RPMI7951 (cell line): ENCODE results near the gene HPX. TPM values are rescaled to one million over a fixed set of nuclear protein-coding genes. Genes with fewer than 3 reads are reported as not detected.

Experiments used
- DNase-seq: peaks from one replicate; pipeline ENCODE4 v3.0.0-alpha.2; 2012; ENCODE audit warnings: low read depth
- total RNA-seq: library from RNA; depleted of rRNA; stranded (reverse); fragments of >200 nt; shearing (Covaris generic); gene quantifications from 2 replicates; pipeline ENCODE4 v1.2.3, GENCODE V29; 2014; rRNA removed

The HPX gene, protein sequence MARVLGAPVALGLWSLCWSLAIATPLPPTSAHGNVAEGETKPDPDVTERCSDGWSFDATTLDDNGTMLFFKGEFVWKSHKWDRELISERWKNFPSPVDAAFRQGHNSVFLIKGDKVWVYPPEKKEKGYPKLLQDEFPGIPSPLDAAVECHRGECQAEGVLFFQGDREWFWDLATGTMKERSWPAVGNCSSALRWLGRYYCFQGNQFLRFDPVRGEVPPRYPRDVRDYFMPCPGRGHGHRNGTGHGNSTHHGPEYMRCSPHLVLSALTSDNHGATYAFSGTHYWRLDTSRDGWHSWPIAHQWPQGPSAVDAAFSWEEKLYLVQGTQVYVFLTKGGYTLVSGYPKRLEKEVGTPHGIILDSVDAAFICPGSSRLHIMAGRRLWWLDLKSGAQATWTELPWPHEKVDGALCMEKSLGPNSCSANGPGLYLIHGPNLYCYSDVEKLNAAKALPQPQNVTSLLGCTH
- 0.48 TPM in 1 of 2 replicates, not detected in the other for total RNA-seq

DNA sequence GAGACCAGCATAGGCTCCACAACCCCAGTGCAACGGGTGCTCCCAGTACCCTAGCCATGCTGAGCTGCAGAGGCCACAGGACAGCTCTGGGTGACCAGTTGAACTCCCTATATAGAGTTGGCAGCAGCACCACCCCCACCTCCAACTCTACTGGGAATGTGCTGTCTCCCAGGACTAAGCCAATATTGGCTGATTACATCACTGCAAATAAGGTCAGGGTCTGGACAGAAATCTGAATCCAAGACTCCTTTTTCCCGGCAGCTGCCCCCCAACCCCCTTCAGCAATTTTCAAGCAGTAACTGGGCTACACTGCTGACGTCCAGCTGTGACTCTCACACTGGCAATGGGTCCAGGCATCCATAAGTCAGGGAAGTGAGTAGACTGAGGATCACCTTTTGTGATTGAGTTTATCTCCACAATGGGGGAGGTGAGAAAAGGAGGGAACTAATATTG lies at the start of gene HPX:
TSS of gene HPX (minus strand) at position 82 of the 453 bp plus-strand sequence. CDS start at position 58, 24 bp downstream.
- DNase-seq = no peak

DNA sequence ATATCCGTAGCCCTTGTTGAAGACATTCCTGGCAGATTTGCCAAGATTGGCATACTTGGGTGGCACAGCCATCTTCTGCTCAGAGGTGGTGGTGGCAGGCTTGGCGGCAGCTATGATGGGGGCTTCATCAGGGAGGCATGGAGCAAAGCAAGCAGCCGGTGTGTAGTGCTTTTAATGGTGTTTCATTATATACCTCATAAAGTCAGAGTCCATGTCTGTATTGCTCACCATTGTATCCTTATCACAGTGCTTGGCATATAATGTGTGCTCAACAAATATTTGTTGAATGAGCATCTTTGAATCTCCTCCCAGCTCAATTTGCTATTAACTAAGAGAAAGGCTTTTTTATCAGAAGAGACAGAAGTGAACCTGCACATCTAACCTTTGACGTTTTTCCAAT lies 48.5 kb upstream of the HPX start:
- DNase-seq = no peak

DNA sequence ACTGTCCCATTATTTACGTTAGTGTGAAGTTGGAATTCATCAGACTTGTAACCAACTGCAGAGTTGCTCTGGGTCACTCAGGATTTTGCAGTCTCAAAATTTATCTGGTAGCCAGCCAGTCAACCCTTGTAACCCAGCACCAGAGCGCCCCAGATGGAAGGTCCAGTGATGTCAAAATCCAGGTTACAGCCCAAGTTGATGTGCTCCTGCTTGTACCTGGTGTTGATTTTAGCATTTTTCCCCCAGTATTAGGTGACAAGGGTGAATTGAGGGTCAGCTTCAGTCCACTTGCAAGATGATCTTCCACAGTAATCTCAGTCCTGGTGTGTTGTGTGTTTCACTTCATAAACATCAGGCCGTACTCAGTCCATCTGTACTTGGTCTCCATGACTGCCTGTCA lies 48.0 kb upstream of the HPX start:
- no peak for DNase-seq

DNA sequence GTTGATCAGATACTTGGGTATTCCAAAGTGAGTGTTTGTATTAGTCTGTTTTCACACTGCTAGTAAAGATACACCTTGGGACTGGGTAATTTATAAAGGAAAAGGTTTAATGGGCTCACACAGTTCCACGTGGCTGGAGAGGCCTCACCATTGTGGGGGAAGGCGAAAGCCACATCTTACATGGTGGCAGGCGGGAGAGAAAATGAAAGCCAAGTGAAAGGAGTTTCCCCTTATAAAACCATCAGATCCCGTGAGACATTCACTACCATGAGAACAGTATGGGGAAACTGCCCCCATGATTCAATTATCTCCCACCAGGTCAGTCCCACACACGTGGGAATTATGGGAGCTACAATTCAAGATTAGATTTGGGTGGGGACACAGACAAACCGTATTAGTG lies 47.6 kb upstream of the HPX start:
- DNase-seq = no peak

DNA sequence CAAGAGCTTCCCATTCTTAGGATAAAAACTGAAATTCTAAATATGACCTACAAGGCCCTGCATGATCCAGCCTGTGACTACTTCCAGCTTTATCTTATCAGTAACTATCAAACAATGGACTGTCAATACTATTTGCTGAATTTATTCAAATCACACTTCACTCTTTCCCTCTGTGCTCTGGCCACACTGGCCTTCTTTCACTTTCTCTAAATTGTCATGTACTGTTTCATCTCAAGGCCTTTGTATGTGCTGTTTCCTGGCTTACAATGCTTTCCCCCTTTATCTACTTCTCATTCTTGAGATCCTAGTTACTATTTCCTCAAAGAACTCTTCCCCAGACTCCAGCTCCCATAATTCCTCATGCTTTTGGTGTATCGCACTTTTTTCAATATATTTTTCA lies 46.2 kb upstream of the HPX start:
- DNase-seq = no peak

DNA sequence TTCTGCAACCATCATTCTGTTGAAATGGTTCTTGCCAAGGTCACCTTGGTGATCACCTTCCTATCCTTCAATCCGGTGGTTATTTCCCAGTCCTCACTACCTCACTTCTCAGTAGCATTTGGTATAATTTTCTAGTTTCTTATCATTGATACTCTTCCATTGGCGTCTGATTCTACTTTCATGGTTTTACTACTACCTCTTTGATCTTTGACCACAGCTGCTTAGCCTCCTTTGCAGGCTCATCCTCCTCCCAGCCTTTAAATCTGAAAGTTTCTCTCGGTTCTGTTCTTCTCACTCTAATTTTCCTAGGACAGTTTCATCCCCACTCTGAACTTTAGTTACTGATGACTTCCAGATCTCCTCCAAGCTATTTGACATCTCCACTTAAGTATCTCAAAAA lies 45.5 kb upstream of the HPX start:
- no peak for DNase-seq

DNA sequence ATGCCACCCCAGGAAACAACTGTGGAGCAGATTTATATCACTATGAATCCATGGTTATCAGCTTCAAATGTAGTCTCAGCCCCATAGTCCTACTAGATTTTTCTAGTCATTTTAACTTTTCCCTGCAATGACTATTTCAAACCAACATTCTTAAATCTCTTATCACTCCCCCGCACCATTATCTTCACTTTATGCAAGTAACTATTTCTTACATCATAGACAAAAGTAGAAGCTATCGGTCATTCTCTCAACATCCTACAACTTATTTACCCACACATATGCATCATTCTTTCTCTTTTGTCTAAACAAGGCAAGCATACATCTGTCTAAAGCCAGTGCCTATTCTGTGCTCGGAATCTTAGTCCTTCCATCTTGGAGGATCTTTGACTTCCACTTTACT lies 44.9 kb upstream of the HPX start:
- no peak for DNase-seq

DNA sequence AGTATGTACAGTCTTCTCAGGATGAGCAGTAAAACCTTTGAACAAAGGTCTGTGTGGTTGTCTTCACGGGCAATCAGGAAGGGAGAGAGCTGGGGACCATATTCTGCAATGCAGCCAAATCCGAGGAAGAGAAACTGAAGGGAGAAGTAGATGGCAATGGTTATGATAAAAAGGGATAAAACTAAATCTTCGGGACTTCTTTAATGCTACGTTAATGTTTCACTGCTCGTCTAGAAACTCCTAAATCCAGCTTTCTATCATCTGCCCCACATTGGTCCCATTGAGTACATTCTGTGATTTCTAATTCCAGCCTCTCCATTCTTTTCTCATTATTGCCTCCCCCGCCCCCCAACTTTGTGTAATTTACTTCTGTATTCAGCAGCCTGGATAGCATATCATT lies 42.2 kb upstream of the HPX start:
- no peak for DNase-seq

DNA sequence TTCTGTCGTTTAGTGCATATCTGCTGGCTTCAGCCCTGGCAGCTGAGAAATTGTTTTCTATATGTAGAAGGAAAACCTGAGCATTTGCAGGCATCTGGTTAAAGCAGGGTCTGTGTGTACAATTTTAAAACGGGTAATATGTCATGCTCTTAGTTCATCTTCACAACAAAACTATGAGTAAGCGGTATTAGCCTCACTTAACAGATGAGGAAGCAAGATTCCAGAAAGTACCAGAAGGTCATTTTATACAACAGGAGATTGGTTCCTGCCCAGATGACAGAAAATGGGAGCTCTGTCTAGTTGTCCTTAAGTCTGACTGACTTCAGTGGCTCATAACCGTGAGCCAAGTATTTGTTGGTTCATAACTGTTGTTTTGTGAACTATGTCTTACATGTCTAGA lies 41.7 kb upstream of the HPX start:
- no peak for DNase-seq

DNA sequence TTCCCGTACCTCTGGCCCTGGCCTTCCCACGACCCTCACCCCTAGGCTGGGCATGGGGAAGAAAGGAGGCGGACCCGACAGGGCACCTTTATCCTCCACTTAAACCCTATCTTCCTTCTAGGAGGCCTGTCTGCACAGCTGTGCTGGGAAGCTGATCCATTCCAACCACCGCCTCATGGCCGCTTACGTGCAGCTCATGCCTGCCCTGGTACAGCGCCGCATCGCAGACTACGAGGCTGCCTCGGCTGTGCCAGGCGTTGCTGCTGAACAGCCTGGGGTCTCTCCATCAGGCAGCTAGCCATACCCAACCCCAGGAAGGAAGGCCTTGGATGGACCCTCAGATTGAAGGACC lies 41.1 kb upstream of the HPX start:
- DNase-seq = no peak

DNA sequence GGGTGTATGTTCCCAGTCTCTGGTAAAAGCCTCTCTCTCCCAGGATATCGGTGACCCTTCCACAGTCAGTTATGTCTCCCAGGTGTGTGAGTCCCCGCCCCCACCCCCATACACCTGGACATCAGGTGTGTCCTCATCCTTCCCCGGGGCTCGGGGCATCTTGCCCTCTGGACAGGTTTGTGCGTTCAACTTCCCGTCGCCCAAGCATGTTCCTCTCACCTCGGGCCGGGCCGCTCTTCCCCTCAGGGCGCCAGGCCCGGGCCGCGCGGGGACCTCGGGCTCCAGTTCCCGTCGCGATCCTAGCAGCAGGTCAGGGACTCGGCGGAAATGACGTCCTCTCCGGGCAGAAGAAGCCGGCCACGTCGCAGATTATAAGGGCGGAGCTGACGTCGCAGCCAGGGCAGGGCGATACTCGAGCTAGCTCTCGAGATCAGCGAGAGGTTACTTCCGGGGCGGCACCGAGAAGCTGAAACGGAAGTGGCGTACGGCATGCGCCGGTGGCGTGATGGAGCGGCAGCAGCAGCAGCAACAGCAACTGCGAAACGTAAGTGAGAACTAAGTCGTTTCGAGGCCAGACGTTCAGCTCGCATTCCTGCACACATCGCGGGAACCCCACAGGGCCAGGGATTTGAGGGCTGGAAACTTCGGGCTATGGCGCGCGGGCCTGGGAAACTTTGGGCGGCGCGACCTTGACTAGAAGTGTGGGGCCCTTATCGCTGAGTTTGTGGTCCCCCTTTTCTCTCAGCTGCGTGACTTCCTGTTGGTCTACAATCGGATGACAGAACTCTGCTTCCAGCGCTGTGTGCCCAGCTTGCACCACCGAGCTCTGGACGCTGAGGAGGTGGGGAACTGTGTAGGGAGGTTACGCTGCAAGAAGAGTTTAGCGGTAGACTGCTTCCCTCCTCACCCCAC lies 40.5 kb upstream of the HPX start, which contains the start of the genes ARFIP2 and TIMM10B:
TSS of gene ARFIP2 (minus strand) at position 320 of the 912 bp plus-strand sequence. CDS start 910 bp downstream, outside the sequence.
TSS of gene TIMM10B (plus strand) at position 490 of the 912 bp plus-strand sequence. CDS start at position 506, 16 bp downstream.
- peak; percentile 96 for DNase-seq

DNA sequence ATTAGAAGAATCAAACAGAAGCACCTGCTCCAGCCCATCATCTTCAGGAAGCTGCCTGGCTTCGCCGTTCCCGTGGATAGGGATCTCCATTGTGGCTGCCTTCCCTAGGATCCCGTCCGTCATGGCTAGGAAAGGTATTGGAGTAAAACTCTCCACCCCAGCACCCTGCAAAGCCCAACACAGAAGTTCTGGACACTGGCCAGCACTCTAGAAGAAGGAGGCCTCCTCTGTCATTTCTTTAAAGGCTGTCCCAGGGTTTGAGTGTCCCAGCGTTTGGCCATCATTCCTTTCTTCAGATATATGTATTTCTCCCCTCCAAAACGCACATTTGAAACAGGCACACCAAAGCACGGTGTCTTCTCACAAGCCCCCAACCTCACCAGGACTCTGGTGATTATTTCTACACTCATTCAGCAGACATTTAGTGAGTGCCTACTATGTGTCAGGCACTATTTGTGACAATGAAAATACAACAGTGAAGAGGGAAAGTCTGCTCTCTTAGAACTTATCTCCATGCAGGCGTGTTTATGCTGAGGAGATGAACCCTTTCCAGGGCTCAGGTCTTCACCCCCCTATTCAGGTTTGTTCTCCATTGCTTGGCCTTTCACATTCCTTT lies 39.6 kb upstream of the HPX start:
- no peak for DNase-seq

DNA sequence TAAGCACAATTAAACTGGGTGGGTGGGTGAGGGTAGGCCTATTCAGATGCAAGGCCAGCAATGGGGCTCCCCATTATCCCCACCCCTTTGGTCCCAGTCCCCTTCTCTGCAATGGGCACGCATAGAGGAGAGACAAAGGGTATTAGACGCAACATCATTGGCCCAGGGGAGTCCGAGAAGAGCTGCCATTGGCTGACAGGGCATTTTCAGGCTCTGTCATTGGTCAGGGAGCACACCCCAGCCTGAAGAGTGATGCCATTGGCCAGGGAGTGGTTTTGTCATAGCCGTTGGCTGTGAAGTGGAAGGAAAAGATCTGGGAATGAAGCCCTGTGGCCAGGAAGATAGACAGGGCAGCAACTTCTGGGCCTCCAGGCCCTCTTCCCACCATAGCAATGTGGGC lies 35.8 kb upstream of the HPX start:
- no peak for DNase-seq

DNA sequence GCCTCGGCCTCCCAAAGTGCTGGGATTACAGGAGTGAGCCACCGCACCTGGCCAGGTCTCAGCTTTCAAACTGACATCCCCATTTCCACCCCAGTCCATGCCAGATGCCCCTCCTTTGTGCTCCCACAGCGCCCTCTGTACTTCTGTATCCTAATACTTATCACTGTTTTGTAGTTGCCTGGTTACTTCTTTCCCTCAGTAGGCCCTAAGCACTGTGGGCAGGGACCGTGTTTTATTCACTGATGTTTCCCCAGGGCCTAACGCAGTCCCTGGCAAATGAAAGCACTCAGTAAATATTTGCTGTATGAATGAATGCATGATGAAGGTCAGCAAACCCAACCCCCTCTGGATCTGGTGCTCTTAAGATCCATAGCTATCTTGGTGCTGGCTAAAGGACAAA lies 35.1 kb upstream of the HPX start:
- DNase-seq = no peak

DNA sequence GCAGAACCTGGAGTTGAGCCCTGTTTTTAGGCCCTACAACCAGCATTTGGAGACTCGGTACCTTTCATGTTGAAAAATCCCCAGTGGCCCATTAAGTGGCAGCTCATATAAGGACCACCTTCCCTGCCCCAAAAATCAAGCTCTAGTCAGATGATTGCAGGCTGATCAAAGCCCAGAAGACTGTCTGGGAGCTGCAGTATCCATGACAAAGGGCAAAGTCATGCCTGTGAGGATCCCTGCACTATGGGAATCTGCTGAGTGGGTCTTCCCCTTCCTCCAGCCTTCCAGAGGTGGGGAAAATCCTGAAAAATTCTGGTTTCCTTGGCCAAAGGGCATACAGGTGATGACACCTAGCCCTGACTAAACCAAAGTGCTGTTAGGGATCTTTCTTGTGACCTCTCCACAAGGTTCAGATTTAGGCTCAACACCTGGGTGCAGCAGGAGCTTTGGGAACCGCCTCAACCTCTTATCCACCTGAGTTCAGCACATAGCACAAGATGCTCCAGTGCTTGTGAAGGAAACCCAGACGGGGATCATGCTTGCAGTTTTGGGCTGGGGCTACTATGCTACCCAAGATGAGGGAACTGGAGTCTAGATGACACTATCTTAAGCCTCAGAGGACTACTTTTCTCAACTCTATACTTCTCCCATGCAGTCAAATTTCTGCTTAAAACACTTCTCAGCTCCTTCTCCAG lies 34.2 kb upstream of the HPX start:
- no peak for DNase-seq

DNA sequence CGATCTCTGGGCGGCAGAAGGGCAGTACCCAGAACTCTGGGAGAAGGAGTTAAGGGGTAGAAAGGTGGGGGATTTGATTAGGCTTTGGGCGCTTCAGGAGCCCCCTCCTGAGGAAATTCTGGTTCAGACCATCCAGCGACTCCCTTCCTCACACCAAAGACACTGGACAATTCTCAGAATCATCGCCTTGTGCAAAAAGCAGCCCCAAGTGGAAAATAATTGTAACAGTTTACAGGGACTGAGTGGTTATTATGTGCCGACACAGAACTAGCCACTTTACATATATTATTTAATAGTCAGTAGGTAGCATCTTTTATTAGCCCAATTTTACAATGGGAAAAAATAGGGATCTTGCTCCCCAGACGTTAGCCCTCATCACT lies 33.6 kb upstream of the HPX start:
- DNase-seq = no peak

DNA sequence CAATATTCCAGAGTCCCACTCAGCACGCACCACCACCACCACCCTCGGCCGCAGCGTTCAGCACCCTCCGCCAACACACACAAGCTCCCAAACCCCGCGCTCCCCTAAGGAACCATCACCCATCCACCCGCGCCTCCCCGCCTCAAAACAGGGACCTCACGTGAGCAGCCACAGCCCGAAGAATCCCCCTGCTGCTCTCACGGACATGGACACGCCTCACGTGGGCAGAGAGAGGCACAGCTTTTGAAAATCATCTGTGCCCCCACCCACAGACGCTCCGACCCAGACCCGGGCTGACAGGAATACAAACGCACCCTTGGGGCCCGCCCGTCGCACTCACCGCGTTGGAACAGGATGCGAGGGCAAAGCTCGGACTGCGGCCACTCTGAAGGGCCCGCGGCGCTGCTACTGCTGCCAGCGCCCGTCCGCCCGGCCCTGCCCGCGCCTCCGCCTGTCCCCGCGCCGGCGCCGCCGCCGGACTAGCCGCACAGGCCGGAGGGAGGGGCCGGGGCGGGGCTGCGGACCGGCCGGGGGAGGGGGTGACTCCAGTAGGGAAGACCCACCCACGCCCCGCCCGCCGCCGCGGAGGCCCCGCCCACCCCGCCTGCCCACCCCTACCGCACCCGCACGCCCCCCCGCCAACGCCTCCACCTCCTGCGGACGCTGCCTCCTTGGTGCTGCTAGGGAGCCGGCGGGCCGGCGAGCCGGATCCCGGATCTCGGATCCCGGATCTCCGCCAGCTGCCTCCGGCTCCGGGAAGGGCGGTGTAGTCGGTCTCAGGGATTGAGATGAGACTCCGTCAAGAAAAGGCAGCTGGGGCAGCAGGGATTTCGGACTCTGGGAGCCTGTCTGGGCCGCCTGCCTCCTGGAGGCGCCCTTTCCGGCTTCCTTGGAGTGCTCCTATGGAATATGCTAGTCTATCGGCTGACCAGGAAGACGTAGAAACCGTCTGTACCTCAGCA lies 32.9 kb upstream of the HPX start, which contains the start of gene TRIM3:
TSS of gene TRIM3 (minus strand) at position 491 of the 962 bp plus-strand sequence. CDS start 8,246 bp downstream, outside the sequence.
- peak; percentile 85 for DNase-seq

DNA sequence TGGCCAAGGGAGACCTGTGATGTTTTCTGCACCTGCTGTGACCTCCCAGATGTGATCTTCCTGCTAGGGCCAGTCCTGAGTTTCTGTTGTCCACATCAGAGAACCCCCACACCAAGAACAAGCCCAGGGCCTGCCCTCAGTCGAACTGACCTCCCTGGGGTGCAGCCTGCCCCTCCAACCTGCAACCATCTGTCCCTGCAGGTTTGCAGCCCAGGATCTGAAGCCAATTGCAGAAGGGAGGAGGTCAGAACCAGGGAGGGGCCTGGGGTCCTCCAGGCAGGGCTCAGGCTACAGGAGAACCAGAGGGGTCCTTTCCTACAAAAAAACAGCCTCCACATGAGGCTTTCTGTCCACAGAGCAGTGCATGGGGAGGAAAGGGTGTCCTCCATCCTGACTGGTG lies 32.1 kb upstream of the HPX start:
- no peak for DNase-seq

DNA sequence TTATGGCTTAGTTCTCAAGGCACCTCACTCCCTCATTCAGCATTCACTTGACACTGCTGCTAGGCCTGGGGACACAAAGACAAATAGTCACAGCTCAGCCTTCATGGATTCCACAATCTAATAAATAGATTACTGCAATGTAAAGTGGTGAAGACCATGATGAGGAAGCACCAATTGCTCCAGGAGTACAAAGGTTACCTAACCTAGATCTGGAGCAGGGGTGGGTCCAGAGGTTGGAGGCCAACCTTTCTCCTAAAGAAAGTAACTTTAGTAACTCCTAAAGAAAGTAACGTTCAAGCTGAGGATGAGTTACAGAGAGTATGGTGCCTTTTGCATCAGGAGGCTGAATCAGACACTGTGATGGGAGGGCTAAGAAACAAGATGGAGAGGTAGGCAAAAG lies 28.8 kb upstream of the HPX start:
- no peak for DNase-seq
